ENCODE measurements around the gene TMEM254.

GRCh38 chr10:80100116-80100515, 21.7 kb downstream of the TMEM254 start:
- TF ChIP-seq CREB1 (CRISPR knock-in tag; IDR thresholded peaks at IDR 0.05; ENCODE audit: low read depth) (no peak), EZH2 (IDR thresholded peaks at IDR 0.05; ENCODE audit: low read depth, unreplicated experiment) (no peak)
- TF ChIP-seq, protein P1, sequence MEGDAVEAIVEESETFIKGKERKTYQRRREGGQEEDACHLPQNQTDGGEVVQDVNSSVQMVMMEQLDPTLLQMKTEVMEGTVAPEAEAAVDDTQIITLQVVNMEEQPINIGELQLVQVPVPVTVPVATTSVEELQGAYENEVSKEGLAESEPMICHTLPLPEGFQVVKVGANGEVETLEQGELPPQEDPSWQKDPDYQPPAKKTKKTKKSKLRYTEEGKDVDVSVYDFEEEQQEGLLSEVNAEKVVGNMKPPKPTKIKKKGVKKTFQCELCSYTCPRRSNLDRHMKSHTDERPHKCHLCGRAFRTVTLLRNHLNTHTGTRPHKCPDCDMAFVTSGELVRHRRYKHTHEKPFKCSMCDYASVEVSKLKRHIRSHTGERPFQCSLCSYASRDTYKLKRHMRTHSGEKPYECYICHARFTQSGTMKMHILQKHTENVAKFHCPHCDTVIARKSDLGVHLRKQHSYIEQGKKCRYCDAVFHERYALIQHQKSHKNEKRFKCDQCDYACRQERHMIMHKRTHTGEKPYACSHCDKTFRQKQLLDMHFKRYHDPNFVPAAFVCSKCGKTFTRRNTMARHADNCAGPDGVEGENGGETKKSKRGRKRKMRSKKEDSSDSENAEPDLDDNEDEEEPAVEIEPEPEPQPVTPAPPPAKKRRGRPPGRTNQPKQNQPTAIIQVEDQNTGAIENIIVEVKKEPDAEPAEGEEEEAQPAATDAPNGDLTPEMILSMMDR (conservative IDR thresholded peaks at IDR 0.05; ENCODE audit: low read depth in 2 of 2) = no peak
